HEK293 (cell line): ENCODE measurements around the gene PPEF2.
"Not testable (repeated sequence)": the region's sequence is repeated elsewhere in the genome, so short reads cannot be mapped to it uniquely, and the experiment has no call there.

Experiments used
- CTCF ChIA-PET: fragments of 350-600 bp; formaldehyde crosslinking; extraction: SDS; loops from one replicate; lab custom pipeline; 2021; ENCODE audit warnings: antibody characterized with exemption; lab: Yijun Ruan, JAX
- POLR2A ChIA-PET: fragments of 300-600 bp; formaldehyde crosslinking; extraction: SDS; loops from one replicate; lab custom pipeline; 2020; ENCODE audit warnings: antibody characterized with exemption, inconsistent platforms; lab: Yijun Ruan, JAX
- H3K27ac ChIP-seq: fragments of 200-500 bp; sonication (Bioruptor generic); 2 replicates; pipeline ENCODE4 v1.5.1; 2014; ENCODE audit warnings: low read depth, low read length, control low read depth, inconsistent platforms; ENCODE audit errors: extremely low read depth
- H3K36me3 ChIP-seq, 2 experiments: fragments of 200-500 bp in 1 of 2; sonication (Bioruptor generic) in 1 of 2; 1 replicate in 1 of 2; 2 replicates in 1 of 2; pipeline ENCODE4 v1.5.1; 2014 to 2017; ENCODE audit warnings: inconsistent platforms in 2 of 2, low read length in 2 of 2; ENCODE audit not compliant: control insufficient read depth in 2 of 2, insufficient read depth in 1 of 2
- H3K4me1 ChIP-seq: fragments of 200-500 bp; sonication (Bioruptor generic); 2 replicates; pipeline ENCODE4 v1.5.1; 2014; ENCODE audit warnings: mild to moderate bottlenecking, low read length, inconsistent platforms; ENCODE audit not compliant: control insufficient read depth, insufficient read depth
- H3K4me3 ChIP-seq: 2 replicates; pipeline ENCODE4 v1.5.1; 2011; ENCODE audit warnings: low read depth, mild to moderate bottlenecking, control low read depth, low read length, moderate library complexity
- H3K9me3 ChIP-seq: fragments of 200-500 bp; sonication (Bioruptor generic); 2 replicates; pipeline ENCODE4 v1.5.1; 2014; ENCODE audit warnings: low read depth, low read length, inconsistent platforms; ENCODE audit not compliant: control insufficient read depth, insufficient read depth
- BCL11B ChIP-seq: fragments of 450-650 bp; formaldehyde crosslinking; IDR thresholded peaks from 2 replicates; pipeline ENCODE4 v1.5.1; 2016; ENCODE audit warnings: low read depth, missing biosample characterization, missing genetic modification characterization
- GLI4 ChIP-seq: fragments of 450-650 bp; formaldehyde crosslinking; IDR thresholded peaks from 2 replicates; pipeline ENCODE4 v1.5.1; 2016; ENCODE audit warnings: missing biosample characterization, missing genetic modification characterization
- OSR2 ChIP-seq: fragments of 450-650 bp; formaldehyde crosslinking; IDR thresholded peaks from 2 replicates; pipeline ENCODE4 v1.5.1; 2016; ENCODE audit warnings: missing biosample characterization, missing genetic modification characterization
- WT1 ChIP-seq: fragments of 450-650 bp; formaldehyde crosslinking; IDR thresholded peaks from 2 replicates; pipeline ENCODE4 v1.5.1; 2016; ENCODE audit warnings: missing biosample characterization, missing genetic modification characterization
- ZBTB17 ChIP-seq: fragments of 450-650 bp; formaldehyde crosslinking; IDR thresholded peaks from 2 replicates; pipeline ENCODE4 v1.5.1; 2016; ENCODE audit warnings: missing biosample characterization, missing genetic modification characterization
- ZBTB20 ChIP-seq: fragments of 450-650 bp; formaldehyde crosslinking; IDR thresholded peaks from 2 replicates; pipeline ENCODE4 v1.5.1; 2016; ENCODE audit warnings: missing biosample characterization, missing genetic modification characterization
- ZBTB48 ChIP-seq: fragments of 450-650 bp; formaldehyde crosslinking; IDR thresholded peaks from 2 replicates; pipeline ENCODE4 v1.5.1; 2016; ENCODE audit warnings: missing biosample characterization, missing genetic modification characterization
- ZBTB8A ChIP-seq: fragments of 450-650 bp; formaldehyde crosslinking; IDR thresholded peaks from 2 replicates; pipeline ENCODE4 v1.5.1; 2016; ENCODE audit warnings: missing biosample characterization, missing genetic modification characterization
- ZFP69B ChIP-seq: fragments of 450-650 bp; formaldehyde crosslinking; IDR thresholded peaks from 2 replicates; pipeline ENCODE4 v1.5.1; 2016; ENCODE audit warnings: missing biosample characterization, missing genetic modification characterization
- ZNF2 ChIP-seq: fragments of 450-650 bp; formaldehyde crosslinking; IDR thresholded peaks from 2 replicates; pipeline ENCODE4 v1.5.1; 2016; ENCODE audit warnings: missing biosample characterization, missing genetic modification characterization
- ZNF211 ChIP-seq: fragments of 450-650 bp; formaldehyde crosslinking; IDR thresholded peaks from 2 replicates; pipeline ENCODE4 v1.5.1; 2016; ENCODE audit warnings: low read depth, missing biosample characterization, missing genetic modification characterization
- ZNF239 ChIP-seq: fragments of 450-650 bp; formaldehyde crosslinking; IDR thresholded peaks from 2 replicates; pipeline ENCODE4 v1.5.1; 2016; ENCODE audit warnings: missing biosample characterization, missing genetic modification characterization
- ZNF24 ChIP-seq: fragments of 450-650 bp; formaldehyde crosslinking; IDR thresholded peaks from 2 replicates; pipeline ENCODE4 v1.5.1; 2016; ENCODE audit warnings: missing biosample characterization, missing genetic modification characterization
- ZNF266 ChIP-seq: fragments of 450-650 bp; formaldehyde crosslinking; IDR thresholded peaks from 2 replicates; pipeline ENCODE4 v1.5.1; 2016; ENCODE audit warnings: missing biosample characterization, missing genetic modification characterization, low read depth
- ZNF302 ChIP-seq: fragments of 450-650 bp; formaldehyde crosslinking; IDR thresholded peaks from 2 replicates; pipeline ENCODE4 v1.5.1; 2016; ENCODE audit warnings: missing biosample characterization, missing genetic modification characterization, low read depth
- ZNF335 ChIP-seq: fragments of 450-650 bp; formaldehyde crosslinking; conservative IDR thresholded peaks from 2 replicates; pipeline ENCODE4 v1.5.1; 2016; ENCODE audit warnings: missing biosample characterization, missing genetic modification characterization
- ZNF394 ChIP-seq: fragments of 450-650 bp; formaldehyde crosslinking; IDR thresholded peaks from 2 replicates; pipeline ENCODE4 v1.5.1; 2016; ENCODE audit warnings: missing biosample characterization, missing genetic modification characterization, mild to moderate bottlenecking, moderate library complexity, borderline replicate concordance
- ZNF404 ChIP-seq: fragments of 450-650 bp; formaldehyde crosslinking; IDR thresholded peaks from 2 replicates; pipeline ENCODE4 v1.5.1; 2017; ENCODE audit warnings: missing biosample characterization, missing genetic modification characterization
- ZNF433 ChIP-seq: fragments of 450-650 bp; formaldehyde crosslinking; IDR thresholded peaks from 2 replicates; pipeline ENCODE4 v1.5.1; 2016; ENCODE audit warnings: missing biosample characterization, missing genetic modification characterization, low read depth
- ZNF529 ChIP-seq: fragments of 450-650 bp; formaldehyde crosslinking; IDR thresholded peaks from 2 replicates; pipeline ENCODE4 v1.5.1; 2017; ENCODE audit warnings: missing genetic modification characterization, missing biosample characterization; ENCODE audit not compliant: insufficient replicate concordance
- ZNF555 ChIP-seq: fragments of 450-650 bp; formaldehyde crosslinking; conservative IDR thresholded peaks from 2 replicates; pipeline ENCODE4 v1.5.1; 2017; ENCODE audit warnings: missing biosample characterization, mild to moderate bottlenecking, missing genetic modification characterization, inconsistent platforms
- ZNF654 ChIP-seq: fragments of 450-650 bp; formaldehyde crosslinking; IDR thresholded peaks from 2 replicates; pipeline ENCODE4 v1.5.1; 2016; ENCODE audit warnings: low read depth, missing biosample characterization, missing genetic modification characterization
- ZNF660 ChIP-seq: fragments of 450-650 bp; IDR thresholded peaks from 2 replicates; pipeline ENCODE4 v1.5.1; 2018; ENCODE audit warnings: missing biosample characterization, mild to moderate bottlenecking, missing genetic modification characterization
- ZNF792 ChIP-seq: fragments of 450-650 bp; formaldehyde crosslinking; IDR thresholded peaks from 2 replicates; pipeline ENCODE4 v1.5.1; 2016; ENCODE audit warnings: missing biosample characterization, missing genetic modification characterization
- TF ChIP-seq, protein P1 (sequence below): fragments of 450-650 bp; formaldehyde crosslinking; IDR thresholded peaks from 2 replicates; pipeline ENCODE4 v1.5.1; 2016; ENCODE audit warnings: missing biosample characterization, missing genetic modification characterization
- TF ChIP-seq, protein P2 (sequence below): fragments of 450-650 bp; formaldehyde crosslinking; IDR thresholded peaks from 2 replicates; pipeline ENCODE4 v1.5.1; 2016; ENCODE audit warnings: missing biosample characterization, missing genetic modification characterization
- TF ChIP-seq, protein P3 (sequence below): fragments of 450-650 bp; formaldehyde crosslinking; IDR thresholded peaks from 2 replicates; pipeline ENCODE4 v1.5.1; 2016; ENCODE audit warnings: missing biosample characterization, missing genetic modification characterization

PPEF2 gene

DNA sequence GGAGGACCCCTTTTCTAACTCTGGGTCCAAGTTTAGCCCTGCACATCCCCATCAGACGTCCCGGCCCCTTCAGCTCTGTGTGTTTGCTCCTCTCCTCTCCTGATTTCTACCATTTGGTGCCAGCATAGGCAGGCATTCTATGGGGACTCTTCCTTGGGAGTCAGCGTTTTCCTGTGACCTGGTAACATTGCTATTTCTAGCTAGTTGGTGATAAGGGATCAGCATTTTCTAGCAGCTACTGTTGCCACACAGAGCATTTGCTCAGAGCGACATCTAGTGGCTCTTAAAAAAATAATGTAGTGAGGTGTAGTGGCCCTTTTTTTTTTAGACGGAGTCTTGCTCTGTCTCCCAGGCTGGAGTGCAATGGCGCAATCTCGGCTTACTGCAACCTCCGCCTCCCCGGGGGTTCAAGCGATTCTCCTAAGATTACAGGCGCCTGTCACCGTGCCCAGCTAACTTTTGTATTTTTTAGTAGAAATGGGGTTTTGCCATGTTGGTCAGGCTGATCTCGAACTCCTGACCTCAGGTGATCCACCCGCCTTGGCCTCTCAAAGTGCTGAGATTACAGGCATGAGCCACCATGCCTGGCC is 54.0 kb downstream of the PPEF2 start:
- TF ChIP-seq, protein P1, sequence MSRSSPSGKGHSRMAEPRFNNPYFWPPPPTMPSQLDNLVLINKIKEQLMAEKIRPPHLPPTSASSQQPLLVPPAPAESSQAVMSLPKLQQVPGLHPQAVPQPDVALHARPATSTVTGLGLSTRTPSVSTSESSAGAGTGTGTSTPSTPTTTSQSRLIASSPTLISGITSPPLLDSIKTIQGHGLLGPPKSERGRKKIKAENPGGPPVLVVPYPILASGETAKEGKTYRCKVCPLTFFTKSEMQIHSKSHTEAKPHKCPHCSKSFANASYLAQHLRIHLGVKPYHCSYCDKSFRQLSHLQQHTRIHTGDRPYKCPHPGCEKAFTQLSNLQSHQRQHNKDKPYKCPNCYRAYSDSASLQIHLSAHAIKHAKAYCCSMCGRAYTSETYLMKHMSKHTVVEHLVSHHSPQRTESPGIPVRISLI (tag by site-specific recombination) = peak; percentile 79; the same call in 1 of the 2 replicates
- TF ChIP-seq ZBTB17 (tag by site-specific recombination) = 0 out of 2 replicates have a peak, but pooled peaks have one; percentile 22
- peak; percentile 77 for TF ChIP-seq ZNF335 (tag by site-specific recombination)
- TF ChIP-seq, protein P2, sequence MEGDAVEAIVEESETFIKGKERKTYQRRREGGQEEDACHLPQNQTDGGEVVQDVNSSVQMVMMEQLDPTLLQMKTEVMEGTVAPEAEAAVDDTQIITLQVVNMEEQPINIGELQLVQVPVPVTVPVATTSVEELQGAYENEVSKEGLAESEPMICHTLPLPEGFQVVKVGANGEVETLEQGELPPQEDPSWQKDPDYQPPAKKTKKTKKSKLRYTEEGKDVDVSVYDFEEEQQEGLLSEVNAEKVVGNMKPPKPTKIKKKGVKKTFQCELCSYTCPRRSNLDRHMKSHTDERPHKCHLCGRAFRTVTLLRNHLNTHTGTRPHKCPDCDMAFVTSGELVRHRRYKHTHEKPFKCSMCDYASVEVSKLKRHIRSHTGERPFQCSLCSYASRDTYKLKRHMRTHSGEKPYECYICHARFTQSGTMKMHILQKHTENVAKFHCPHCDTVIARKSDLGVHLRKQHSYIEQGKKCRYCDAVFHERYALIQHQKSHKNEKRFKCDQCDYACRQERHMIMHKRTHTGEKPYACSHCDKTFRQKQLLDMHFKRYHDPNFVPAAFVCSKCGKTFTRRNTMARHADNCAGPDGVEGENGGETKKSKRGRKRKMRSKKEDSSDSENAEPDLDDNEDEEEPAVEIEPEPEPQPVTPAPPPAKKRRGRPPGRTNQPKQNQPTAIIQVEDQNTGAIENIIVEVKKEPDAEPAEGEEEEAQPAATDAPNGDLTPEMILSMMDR (tag by site-specific recombination) = peak; percentile 59; the same call in 1 of the 2 replicates
- TF ChIP-seq OSR2 (tag by site-specific recombination) = 0 out of 2 replicates have a peak, but pooled peaks have one; percentile 33
- peak; percentile 18; the same call in 1 of the 2 replicates for TF ChIP-seq ZBTB20 (tag by site-specific recombination)
- peak; percentile 35; the same call in 1 of the 2 replicates for TF ChIP-seq ZFP69B
- peak; percentile 51; the same call in 1 of the 2 replicates for TF ChIP-seq ZNF660 (tag by site-specific recombination)
- TF ChIP-seq ZBTB8A (tag by site-specific recombination) = peak; percentile 43
- TF ChIP-seq ZNF2 = 0 out of 2 replicates have a peak, but pooled peaks have one; percentile 52
- TF ChIP-seq ZBTB48 = peak; percentile 85
- TF ChIP-seq ZNF654 (tag by site-specific recombination) = peak; percentile 93
- TF ChIP-seq, all 188 proteins: peak for 12; not testable (repeated sequence) for 176
- ChIA-PET POLR2A (interaction anchor here (1.0 to 1.3 kb wide), 4 partner anchors 64 to 124 kb away, joined by 3 to 8 read pairs (median 4); partner anchors contain the start of gene USO1), CTCF (interaction anchor here (0.6 to 1.7 kb wide), 25 partner anchors 9 to 1036 kb away, joined by 3 to 12 read pairs (median 4); partner anchors contain the start of genes CDKL2, ODAPH and USO1)
- not testable (repeated sequence) for H3K9me3 ChIP-seq, H3K27ac ChIP-seq, H3K36me3 ChIP-seq, H3K4me1 ChIP-seq, H3K4me3 ChIP-seq

DNA sequence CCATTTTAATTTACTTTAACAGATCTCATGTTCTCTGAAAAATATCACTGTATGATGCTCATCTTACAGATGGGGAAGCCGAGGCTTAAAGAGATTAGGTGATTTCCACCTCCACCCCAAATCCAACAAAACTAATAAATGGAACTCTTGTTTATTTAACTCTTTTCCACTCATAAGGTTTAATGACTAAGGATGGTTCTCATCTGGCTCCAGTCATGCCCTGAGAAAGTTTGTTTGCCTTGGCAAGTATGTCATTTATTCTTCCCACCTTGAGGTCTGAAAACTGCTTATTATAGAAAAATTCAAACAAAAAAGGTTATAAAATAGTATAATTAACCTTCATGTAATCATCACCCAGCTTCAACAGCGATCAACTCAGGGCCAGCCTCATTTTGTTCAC is 56.3 kb downstream of the PPEF2 start:
- no peaks in the 10 kb centered on the region for H3K4me1 ChIP-seq
- no peak overlapping the region for H3K4me3 ChIP-seq
- no peaks in the 10 kb centered on the region for H3K36me3 ChIP-seq
- H3K27ac ChIP-seq = no peak overlapping the region
- POLR2A ChIA-PET = no interaction called here
- CTCF ChIA-PET = no interaction called here
- H3K9me3 ChIP-seq = no peaks in the 10 kb centered on the region
- TF ChIP-seq, protein P2 (tag by site-specific recombination) = no peak
- no peak for TF ChIP-seq ZNF394
- TF ChIP-seq ZNF239 (tag by site-specific recombination) = no peak
- no peak for TF ChIP-seq WT1
- no peak for TF ChIP-seq ZNF24 (tag by site-specific recombination)
- TF ChIP-seq ZNF211 (tag by site-specific recombination) = no peak
- TF ChIP-seq ZNF433 (tag by site-specific recombination) = no peak
- no peak for TF ChIP-seq ZNF555
- TF ChIP-seq BCL11B (tag by site-specific recombination) = no peak
- no peak for TF ChIP-seq ZNF404 (tag by site-specific recombination)
- TF ChIP-seq ZNF792 = no peak
- TF ChIP-seq ZNF302 (tag by site-specific recombination) = no peak
- no peak for TF ChIP-seq GLI4 (tag by site-specific recombination)
- TF ChIP-seq ZNF529 (tag by site-specific recombination) = no peak
- TF ChIP-seq, protein P3, sequence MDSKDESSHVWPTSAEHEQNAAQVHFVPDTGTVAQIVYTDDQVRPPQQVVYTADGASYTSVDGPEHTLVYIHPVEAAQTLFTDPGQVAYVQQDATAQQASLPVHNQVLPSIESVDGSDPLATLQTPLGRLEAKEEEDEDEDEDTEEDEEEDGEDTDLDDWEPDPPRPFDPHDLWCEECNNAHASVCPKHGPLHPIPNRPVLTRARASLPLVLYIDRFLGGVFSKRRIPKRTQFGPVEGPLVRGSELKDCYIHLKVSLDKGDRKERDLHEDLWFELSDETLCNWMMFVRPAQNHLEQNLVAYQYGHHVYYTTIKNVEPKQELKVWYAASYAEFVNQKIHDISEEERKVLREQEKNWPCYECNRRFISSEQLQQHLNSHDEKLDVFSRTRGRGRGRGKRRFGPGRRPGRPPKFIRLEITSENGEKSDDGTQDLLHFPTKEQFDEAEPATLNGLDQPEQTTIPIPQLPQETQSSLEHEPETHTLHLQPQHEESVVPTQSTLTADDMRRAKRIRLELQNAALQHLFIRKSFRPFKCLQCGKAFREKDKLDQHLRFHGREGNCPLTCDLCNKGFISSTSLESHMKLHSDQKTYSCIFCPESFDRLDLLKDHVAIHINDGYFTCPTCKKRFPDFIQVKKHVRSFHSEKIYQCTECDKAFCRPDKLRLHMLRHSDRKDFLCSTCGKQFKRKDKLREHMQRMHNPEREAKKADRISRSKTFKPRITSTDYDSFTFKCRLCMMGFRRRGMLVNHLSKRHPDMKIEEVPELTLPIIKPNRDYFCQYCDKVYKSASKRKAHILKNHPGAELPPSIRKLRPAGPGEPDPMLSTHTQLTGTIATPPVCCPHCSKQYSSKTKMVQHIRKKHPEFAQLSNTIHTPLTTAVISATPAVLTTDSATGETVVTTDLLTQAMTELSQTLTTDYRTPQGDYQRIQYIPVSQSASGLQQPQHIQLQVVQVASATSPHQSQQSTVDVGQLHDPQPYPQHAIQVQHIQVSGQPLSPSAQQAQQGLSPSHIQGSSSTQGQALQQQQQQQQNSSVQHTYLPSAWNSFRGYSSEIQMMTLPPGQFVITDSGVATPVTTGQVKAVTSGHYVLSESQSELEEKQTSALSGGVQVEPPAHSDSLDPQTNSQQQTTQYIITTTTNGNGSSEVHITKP (tag by site-specific recombination) = no peak
- no peak for TF ChIP-seq ZNF266
